Smooth muscle cell (in vitro differentiated cells): ENCODE data around the gene CCR5AS.
A peak's percentile ranks its signal among the peaks of the same experiment; 100 is the strongest.

Experiments used
- DNase-seq: peaks from one replicate; lab custom pipeline; 2025; ENCODE audit not compliant: unreplicated experiment; lab: John Stamatoyannopoulos, UW
- H2AFZ ChIP-seq: fragments of 200-600 bp; sonication (generic); 2 replicates; pipeline ENCODE4 v1.6.0; 2016; ENCODE audit warnings: antibody characterized with exemption, low read depth, mild to moderate bottlenecking
- H3F3A ChIP-seq: fragments of 200-600 bp; sonication (generic); 2 replicates; pipeline ENCODE4 v1.6.0; 2017; ENCODE audit warnings: antibody characterized with exemption, low read depth
- H3K27ac ChIP-seq: fragments of 200-600 bp; sonication (generic); 2 replicates; pipeline ENCODE4 v1.5.1; 2016; ENCODE audit warnings: low read depth, mild to moderate bottlenecking
- H3K27me3 ChIP-seq: fragments of 200-600 bp; sonication (generic); 2 replicates; pipeline ENCODE4 v1.6.1; 2016; ENCODE audit warnings: low read depth, mild to moderate bottlenecking
- H3K36me3 ChIP-seq: fragments of 200-600 bp; sonication (generic); 2 replicates; pipeline ENCODE4 v1.5.1; 2016; ENCODE audit warnings: low read depth
- H3K4me1 ChIP-seq: fragments of 200-600 bp; sonication (generic); 2 replicates; pipeline ENCODE4 v1.5.1; 2016; ENCODE audit warnings: low read depth
- H3K4me2 ChIP-seq: fragments of 200-600 bp; sonication (generic); 2 replicates; pipeline ENCODE4 v1.6.0; 2016; ENCODE audit warnings: mild to moderate bottlenecking
- H3K4me3 ChIP-seq: fragments of 200-600 bp; sonication (generic); 2 replicates; pipeline ENCODE4 v1.5.1; 2016; ENCODE audit warnings: mild to moderate bottlenecking
- H3K79me2 ChIP-seq: fragments of 200-600 bp; sonication (generic); 2 replicates; pipeline ENCODE4 v1.6.0; 2016; ENCODE audit warnings: low read depth, mild to moderate bottlenecking
- H3K9ac ChIP-seq: fragments of 200-600 bp; sonication (generic); 2 replicates; pipeline ENCODE4 v1.6.0; 2016; ENCODE audit warnings: low read depth
- H3K9me3 ChIP-seq: fragments of 200-600 bp; sonication (generic); replicated peaks from 2 replicates; pipeline ENCODE4 v1.5.1; 2016; ENCODE audit warnings: low read depth
- H4K20me1 ChIP-seq: fragments of 200-600 bp; sonication (generic); 2 replicates; pipeline ENCODE4 v1.6.0; 2016; ENCODE audit warnings: low read depth
- WGBS: methylation state at CpG from one replicate; pipeline ENCODE4 v1.1.7; 2016; ENCODE audit warnings: low lambda C conversion rate; 5-methylcytosine and 5-hydroxymethylcytosine counted together
- TF ChIP-seq, protein P1 (sequence below): fragments of 200-600 bp; sonication (generic); IDR thresholded peaks from 2 replicates; pipeline ENCODE4 v1.5.1; 2017; ENCODE audit warnings: borderline replicate concordance, mild to moderate bottlenecking, antibody characterized with exemption; ENCODE audit not compliant: insufficient read depth, poor library complexity, severe bottlenecking

CCR5AS gene

DNA sequence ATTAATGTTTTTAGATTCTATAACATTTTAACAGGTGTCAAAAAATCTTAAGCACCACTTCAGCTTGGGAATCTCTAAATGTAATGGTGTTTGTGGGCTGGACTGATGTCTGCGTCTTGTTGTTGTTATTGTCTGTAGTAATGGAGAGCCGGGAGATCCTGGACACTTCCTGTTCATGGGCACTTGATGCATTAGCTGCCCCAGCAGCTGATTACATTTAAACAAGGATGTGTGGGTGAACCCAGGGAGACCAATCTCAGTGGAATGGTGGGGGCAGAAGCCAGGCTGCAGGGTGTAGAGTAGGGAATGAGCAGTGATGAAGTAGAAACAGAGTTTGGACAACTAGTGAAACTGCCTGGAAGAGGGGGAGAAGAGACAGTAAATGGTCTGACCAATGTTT lies 7.8 kb downstream of the CCR5AS start:
- Histone ChIP-seq H3K27ac (peak overlapping the region; percentile 33), H3K4me2 (peak overlapping the region; percentile 5), H4K20me1 (peaks cover 7% of the 10 kb centered on the region), H3K27me3 (peaks cover 76% of the 10 kb centered on the region), H3K9me3 (no peaks in the 10 kb centered on the region), H3K9ac (no peak overlapping the region), H2AFZ (no peak overlapping the region), H3K79me2 (no peaks in the 10 kb centered on the region), H3K4me3 (no peak overlapping the region), H3F3A (peaks cover 3% of the 10 kb centered on the region), H3K36me3 (no peaks in the 10 kb centered on the region), H3K4me1 (no peaks in the 10 kb centered on the region)
- no peak for DNase-seq
- WGBS: 25% methylated on average over 2 of the region's 2 CpGs
- TF ChIP-seq, protein P1, sequence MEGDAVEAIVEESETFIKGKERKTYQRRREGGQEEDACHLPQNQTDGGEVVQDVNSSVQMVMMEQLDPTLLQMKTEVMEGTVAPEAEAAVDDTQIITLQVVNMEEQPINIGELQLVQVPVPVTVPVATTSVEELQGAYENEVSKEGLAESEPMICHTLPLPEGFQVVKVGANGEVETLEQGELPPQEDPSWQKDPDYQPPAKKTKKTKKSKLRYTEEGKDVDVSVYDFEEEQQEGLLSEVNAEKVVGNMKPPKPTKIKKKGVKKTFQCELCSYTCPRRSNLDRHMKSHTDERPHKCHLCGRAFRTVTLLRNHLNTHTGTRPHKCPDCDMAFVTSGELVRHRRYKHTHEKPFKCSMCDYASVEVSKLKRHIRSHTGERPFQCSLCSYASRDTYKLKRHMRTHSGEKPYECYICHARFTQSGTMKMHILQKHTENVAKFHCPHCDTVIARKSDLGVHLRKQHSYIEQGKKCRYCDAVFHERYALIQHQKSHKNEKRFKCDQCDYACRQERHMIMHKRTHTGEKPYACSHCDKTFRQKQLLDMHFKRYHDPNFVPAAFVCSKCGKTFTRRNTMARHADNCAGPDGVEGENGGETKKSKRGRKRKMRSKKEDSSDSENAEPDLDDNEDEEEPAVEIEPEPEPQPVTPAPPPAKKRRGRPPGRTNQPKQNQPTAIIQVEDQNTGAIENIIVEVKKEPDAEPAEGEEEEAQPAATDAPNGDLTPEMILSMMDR: no peak

DNA sequence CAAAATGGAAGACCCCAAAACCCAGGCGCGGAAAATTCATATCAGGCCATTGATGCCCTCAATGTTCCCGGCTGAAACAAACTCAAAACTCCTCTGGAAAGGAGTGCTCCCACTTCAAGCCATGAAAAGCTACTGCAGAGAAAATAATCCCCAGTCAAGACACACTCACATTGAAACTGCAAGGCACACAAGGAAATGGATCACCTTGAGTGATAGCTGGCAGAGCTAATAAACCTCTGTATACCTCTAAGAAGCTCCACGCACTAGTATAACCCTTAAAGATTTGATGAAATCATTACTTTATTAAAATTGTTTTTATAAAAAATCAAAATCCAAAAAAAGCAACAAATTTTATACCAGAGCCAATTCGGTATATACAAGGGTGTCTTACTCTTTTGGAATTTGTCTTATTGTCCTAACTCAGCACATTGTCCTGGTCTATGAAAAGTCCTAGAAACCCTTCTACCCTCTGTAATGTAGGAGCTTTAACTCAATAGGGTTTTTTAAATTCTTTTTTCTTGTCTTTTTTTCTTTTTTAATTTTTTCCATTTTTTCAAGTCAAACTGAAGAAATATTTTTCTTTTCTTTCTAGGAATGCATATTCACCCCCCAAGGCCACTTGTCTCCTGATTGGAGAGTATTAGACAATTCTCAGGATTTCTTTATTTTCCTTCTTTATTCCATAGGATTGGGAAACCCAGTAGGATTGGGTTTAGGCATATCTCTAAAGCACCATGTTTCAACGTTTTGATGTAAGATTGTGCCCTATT lies 8.5 kb downstream of the CCR5AS start:
- no peak for DNase-seq
- Histone ChIP-seq H3K79me2 (no peaks in the 10 kb centered on the region), H2AFZ (no peak overlapping the region), H3K4me1 (no peaks in the 10 kb centered on the region), H3K27me3 (peaks cover 75% of the 10 kb centered on the region), H3F3A (peaks cover 3% of the 10 kb centered on the region), H3K4me2 (peak overlapping the region; percentile 5), H4K20me1 (peaks cover 7% of the 10 kb centered on the region), H3K36me3 (no peaks in the 10 kb centered on the region), H3K9me3 (no peaks in the 10 kb centered on the region), H3K4me3 (no peak overlapping the region), H3K9ac (no peak overlapping the region), H3K27ac (no peak overlapping the region)
- TF ChIP-seq, protein P1: no peak
- WGBS: 86% methylated on average over 6 of the region's 6 CpGs

DNA sequence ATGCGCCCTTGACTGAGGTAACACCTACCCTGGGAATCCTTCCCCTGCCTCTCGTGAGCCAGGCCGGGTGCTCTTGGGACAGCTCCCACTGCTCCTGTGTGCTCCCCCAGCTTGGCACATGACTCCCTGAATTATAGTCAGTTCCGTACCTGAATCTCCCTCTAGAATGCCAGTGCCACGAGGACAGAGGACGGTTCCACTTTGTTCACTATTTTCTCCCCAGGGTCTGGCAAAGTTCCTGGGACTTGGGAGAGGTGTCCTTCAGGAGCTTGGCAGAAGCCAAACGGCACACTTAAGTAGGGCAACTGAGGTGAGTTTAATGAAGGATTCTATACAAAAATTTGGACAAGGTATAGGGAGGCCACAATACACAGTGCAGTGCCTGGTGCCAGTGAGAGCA lies 9.8 kb downstream of the CCR5AS start:
- DNase-seq: no peak
- TF ChIP-seq, protein P1: no peak

More for the DNA sequence above, 9.8 kb downstream of the CCR5AS start:
- no peak overlapping the region for H3K27ac ChIP-seq
- no peak overlapping the region for H3K9ac ChIP-seq
- no peaks in the 10 kb centered on the region for H3K4me1 ChIP-seq
- H4K20me1 ChIP-seq: peaks cover 7% of the 10 kb centered on the region
- peaks cover 66% of the 10 kb centered on the region for H3K27me3 ChIP-seq
- H3K9me3 ChIP-seq: no peaks in the 10 kb centered on the region
- H3K79me2 ChIP-seq: no peaks in the 10 kb centered on the region
- H3K36me3 ChIP-seq: no peaks in the 10 kb centered on the region
- WGBS: 99% methylated on average over 7 of the region's 7 CpGs
- H3K4me2 ChIP-seq: no peak overlapping the region
- no peak overlapping the region for H2AFZ ChIP-seq
- peaks cover 3% of the 10 kb centered on the region for H3F3A ChIP-seq
- no peak overlapping the region for H3K4me3 ChIP-seq
